Measurements from ENCODE around the gene MRPL51.

MRPL51 gene

DNA sequence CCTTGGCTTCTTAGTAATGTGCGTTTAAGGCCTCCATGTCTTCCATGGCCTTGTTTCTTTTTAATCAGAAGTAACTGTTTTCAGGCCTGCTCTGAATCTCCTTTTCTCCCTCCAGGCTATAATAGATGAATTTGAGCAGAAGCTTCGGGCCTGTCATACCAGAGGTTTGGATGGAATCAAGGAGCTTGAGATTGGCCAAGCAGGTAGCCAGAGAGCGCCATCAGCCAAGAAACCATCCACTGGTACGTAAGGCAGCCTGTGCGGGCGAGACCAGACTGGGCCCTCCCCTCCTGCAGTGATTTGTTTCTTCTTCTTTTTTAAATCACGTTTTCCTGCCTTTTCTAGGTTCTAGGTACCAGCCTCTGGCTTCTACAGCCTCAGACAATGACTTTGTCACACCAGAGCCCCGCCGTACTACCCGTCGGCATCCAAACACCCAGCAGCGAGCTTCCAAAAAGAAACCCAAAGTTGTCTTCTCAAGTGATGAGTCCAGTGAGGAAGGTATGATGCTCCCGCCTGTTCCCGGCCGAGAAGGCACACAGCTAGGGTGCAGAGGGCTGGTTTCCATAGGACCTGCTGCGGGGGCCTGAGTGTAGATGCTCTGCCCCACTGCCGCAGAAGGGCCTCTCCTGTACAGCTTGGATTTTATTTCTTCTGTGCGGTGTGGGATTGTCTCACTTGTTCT is 37.7 kb upstream of the MRPL51 start:
- no peak overlapping the region for H3K27ac ChIP-seq (ENCODE audit: low read length)
- WGBS (ENCODE audit: insufficient coverage, insufficient read length) = no CpG with 5 or more reads among the region's 18 CpGs

GRCh38 chr12:6529291-6529737 is 36.3 kb upstream of the MRPL51 start:
- Histone ChIP-seq H3K9me3 (ENCODE audit: control insufficient read depth, insufficient read depth, low read length) (no peaks in the 10 kb centered on the region), H3K4me1 (ENCODE audit: control insufficient read depth, insufficient read depth, low read length) (peaks cover 4% of the 10 kb centered on the region), H3K4me3 (ENCODE audit: low read length) (no peak overlapping the region), H3K27me3 (ENCODE audit: control insufficient read depth, insufficient read depth, low read length) (no peaks in the 10 kb centered on the region), H3K27ac (ENCODE audit: low read length) (no peak overlapping the region), H3K36me3 (ENCODE audit: control insufficient read depth, insufficient read depth, low read length) (peaks cover 51% of the 10 kb centered on the region)
- no peak for DNase-seq (ENCODE audit: low read depth, low spot score)
- WGBS (ENCODE audit: insufficient coverage, insufficient read length) = no CpG with 5 or more reads among the region's 9 CpGs

More for the DNA sequence above, 37.7 kb upstream of the MRPL51 start:
- H3K36me3 ChIP-seq (ENCODE audit: control insufficient read depth, insufficient read depth, low read length) = peaks cover 48% of the 10 kb centered on the region
- H3K9me3 ChIP-seq (ENCODE audit: control insufficient read depth, insufficient read depth, low read length) = no peaks in the 10 kb centered on the region
- H3K4me3 ChIP-seq (ENCODE audit: low read length) = no peak overlapping the region
- no peak for DNase-seq (ENCODE audit: low read depth, low spot score)
- H3K27me3 ChIP-seq (ENCODE audit: control insufficient read depth, insufficient read depth, low read length) = no peaks in the 10 kb centered on the region
- peaks cover 4% of the 10 kb centered on the region for H3K4me1 ChIP-seq (ENCODE audit: control insufficient read depth, insufficient read depth, low read length)

DNA sequence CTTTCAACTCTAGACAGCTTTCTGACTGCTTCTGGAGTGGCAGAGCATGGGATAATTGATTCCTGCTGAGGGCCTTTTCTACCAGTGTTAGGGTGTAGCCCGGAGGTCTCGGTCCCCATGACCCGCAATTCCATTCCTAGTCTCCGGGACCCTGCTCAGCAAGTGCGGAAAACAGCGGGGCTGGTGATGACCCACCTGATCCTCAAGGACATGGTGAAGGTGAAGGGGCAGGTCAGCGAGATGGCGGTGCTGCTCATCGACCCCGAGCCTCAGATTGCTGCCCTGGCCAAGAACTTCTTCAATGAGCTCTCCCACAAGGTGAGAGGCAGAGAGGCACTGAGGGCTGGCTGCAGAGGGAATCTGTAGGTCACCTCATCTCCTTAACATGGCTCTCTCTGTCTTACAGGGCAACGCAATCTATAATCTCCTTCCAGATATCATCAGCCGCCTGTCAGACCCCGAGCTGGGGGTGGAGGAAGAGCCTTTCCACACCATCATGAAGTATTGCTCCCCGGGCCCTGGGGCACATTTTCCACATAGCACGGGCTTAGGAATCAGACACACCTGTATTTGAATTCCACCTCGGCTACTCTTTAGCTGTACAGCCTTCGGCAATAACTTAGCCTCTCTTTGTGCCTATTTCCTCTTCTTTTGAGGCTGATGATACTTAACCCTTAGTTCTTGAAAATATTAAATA is 35.6 kb upstream of the MRPL51 start:
- H3K27me3 ChIP-seq (ENCODE audit: control insufficient read depth, insufficient read depth, low read length) = no peaks in the 10 kb centered on the region
- H3K4me3 ChIP-seq (ENCODE audit: low read length) = no peak overlapping the region
- peaks cover 56% of the 10 kb centered on the region for H3K36me3 ChIP-seq (ENCODE audit: control insufficient read depth, insufficient read depth, low read length)
- DNase-seq (ENCODE audit: low read depth, low spot score) = no peak
- no peaks in the 10 kb centered on the region for H3K9me3 ChIP-seq (ENCODE audit: control insufficient read depth, insufficient read depth, low read length)
- no CpG with 5 or more reads among the region's 17 CpGs for WGBS (ENCODE audit: insufficient coverage, insufficient read length)
- H3K27ac ChIP-seq (ENCODE audit: low read length) = no peak overlapping the region
- H3K4me1 ChIP-seq (ENCODE audit: control insufficient read depth, insufficient read depth, low read length) = peaks cover 4% of the 10 kb centered on the region

DNA sequence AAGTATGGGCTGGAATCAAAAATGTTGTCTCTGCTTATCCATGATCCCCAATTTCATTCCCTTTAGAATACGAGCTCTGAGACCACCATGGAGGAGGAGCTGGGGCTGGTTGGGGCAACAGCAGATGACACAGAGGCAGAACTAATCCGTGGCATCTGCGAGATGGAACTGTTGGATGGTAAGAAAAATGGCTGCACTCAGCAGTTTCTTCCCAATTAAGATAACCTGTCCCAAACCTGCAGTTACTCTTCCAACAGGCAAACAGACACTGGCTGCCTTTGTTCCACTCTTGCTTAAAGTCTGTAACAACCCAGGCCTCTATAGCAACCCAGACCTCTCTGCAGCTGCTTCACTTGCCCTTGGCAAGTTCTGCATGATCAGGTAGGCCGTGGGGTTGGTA is 34.6 kb upstream of the MRPL51 start:
- Histone ChIP-seq H3K27ac (ENCODE audit: low read length) (no peak overlapping the region), H3K4me3 (ENCODE audit: low read length) (no peak overlapping the region), H3K36me3 (ENCODE audit: control insufficient read depth, insufficient read depth, low read length) (peaks cover 61% of the 10 kb centered on the region), H3K9me3 (ENCODE audit: control insufficient read depth, insufficient read depth, low read length) (no peaks in the 10 kb centered on the region), H3K4me1 (ENCODE audit: control insufficient read depth, insufficient read depth, low read length) (peaks cover 4% of the 10 kb centered on the region), H3K27me3 (ENCODE audit: control insufficient read depth, insufficient read depth, low read length) (no peaks in the 10 kb centered on the region)
- DNase-seq (ENCODE audit: low read depth, low spot score) = no peak
- no CpG with 5 or more reads among the region's 4 CpGs for WGBS (ENCODE audit: insufficient coverage, insufficient read length)

DNA sequence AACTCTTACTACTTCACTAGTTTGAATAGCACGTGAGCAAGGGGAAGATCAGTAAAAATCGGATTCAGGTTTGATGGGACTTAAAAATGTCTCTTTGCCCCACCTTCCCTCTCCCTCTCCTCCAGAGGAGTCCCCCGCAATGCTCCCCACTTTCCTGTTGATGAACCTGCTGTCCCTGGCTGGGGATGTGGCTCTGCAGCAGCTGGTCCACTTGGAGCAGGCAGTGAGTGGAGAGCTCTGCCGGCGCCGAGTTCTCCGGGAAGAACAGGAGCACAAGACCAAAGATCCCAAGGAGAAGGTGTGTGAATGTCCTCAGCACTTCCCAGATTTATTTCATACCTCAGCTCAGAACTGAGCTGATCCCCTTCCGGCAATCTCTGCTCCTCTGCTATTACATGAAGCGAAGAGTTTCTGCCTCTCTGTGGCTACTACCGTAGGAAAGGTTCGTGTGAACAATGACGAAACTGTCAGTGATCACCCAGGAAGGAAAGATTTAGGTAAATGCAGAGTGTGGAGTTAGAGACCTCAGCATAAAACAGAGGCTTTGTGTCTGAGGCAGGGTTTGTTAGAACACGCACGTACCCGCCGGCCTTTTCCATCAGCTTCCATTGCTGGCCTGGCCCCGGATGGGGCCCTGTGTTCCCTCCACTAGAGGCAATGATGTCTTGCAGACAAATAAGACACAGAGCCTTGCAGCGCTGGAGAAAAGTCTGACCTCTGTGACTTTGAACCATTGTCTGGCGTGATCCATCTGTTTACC is 33.9 kb upstream of the MRPL51 start:
- H3K4me1 ChIP-seq (ENCODE audit: control insufficient read depth, insufficient read depth, low read length) = no peaks in the 10 kb centered on the region
- no peak overlapping the region for H3K4me3 ChIP-seq (ENCODE audit: low read length)
- no peak overlapping the region for H3K27ac ChIP-seq (ENCODE audit: low read length)
- no peaks in the 10 kb centered on the region for H3K27me3 ChIP-seq (ENCODE audit: control insufficient read depth, insufficient read depth, low read length)
- peaks cover 64% of the 10 kb centered on the region for H3K36me3 ChIP-seq (ENCODE audit: control insufficient read depth, insufficient read depth, low read length)
- no CpG with 5 or more reads among the region's 19 CpGs for WGBS (ENCODE audit: insufficient coverage, insufficient read length)
- no peak for DNase-seq (ENCODE audit: low read depth, low spot score)
- no peaks in the 10 kb centered on the region for H3K9me3 ChIP-seq (ENCODE audit: control insufficient read depth, insufficient read depth, low read length)

GRCh38 chr12:6526201-6526600 is 33.1 kb upstream of the MRPL51 start:
- Histone ChIP-seq H3K9me3 (ENCODE audit: control insufficient read depth, insufficient read depth, low read length) (no peaks in the 10 kb centered on the region), H3K27ac (ENCODE audit: low read length) (no peak overlapping the region), H3K27me3 (ENCODE audit: control insufficient read depth, insufficient read depth, low read length) (no peaks in the 10 kb centered on the region), H3K36me3 (ENCODE audit: control insufficient read depth, insufficient read depth, low read length) (peaks cover 70% of the 10 kb centered on the region), H3K4me1 (ENCODE audit: control insufficient read depth, insufficient read depth, low read length) (no peaks in the 10 kb centered on the region), H3K4me3 (ENCODE audit: low read length) (no peak overlapping the region)
- DNase-seq (ENCODE audit: low read depth, low spot score) = no peak
- no CpG with 5 or more reads among the region's 7 CpGs for WGBS (ENCODE audit: insufficient coverage, insufficient read length)

- WGBS (ENCODE audit: insufficient coverage, insufficient read length) = no CpG with 5 or more reads among the region's 5 CpGs
- Histone ChIP-seq H3K4me3 (ENCODE audit: low read length) (no peak overlapping the region), H3K4me1 (ENCODE audit: control insufficient read depth, insufficient read depth, low read length) (no peaks in the 10 kb centered on the region), H3K27me3 (ENCODE audit: control insufficient read depth, insufficient read depth, low read length) (no peaks in the 10 kb centered on the region), H3K9me3 (ENCODE audit: control insufficient read depth, insufficient read depth, low read length) (no peaks in the 10 kb centered on the region), H3K27ac (ENCODE audit: low read length) (no peak overlapping the region), H3K36me3 (ENCODE audit: control insufficient read depth, insufficient read depth, low read length) (peaks cover 71% of the 10 kb centered on the region)
- DNase-seq (ENCODE audit: low read depth, low spot score) = no peak
These were observed 31.6 kb upstream of the MRPL51 start for GRCh38 chr12:6524648-6525047.

- Histone ChIP-seq H3K27me3 (ENCODE audit: control insufficient read depth, insufficient read depth, low read length) (no peaks in the 10 kb centered on the region), H3K36me3 (ENCODE audit: control insufficient read depth, insufficient read depth, low read length) (peaks cover 65% of the 10 kb centered on the region)
- WGBS (ENCODE audit: insufficient coverage, insufficient read length) = no CpG with 5 or more reads among the region's 3 CpGs
These were observed 30.6 kb upstream of the MRPL51 start for GRCh38 chr12:6523708-6524107.

GRCh38 chr12:6522193-6522592 is 29.1 kb upstream of the MRPL51 start:
- WGBS (ENCODE audit: insufficient coverage, insufficient read length) = no CpG with 5 or more reads among the region's 10 CpGs
- no peak for DNase-seq (ENCODE audit: low read depth, low spot score)
- H3K9me3 ChIP-seq (ENCODE audit: control insufficient read depth, insufficient read depth, low read length) = no peaks in the 10 kb centered on the region
- no peaks in the 10 kb centered on the region for H3K4me1 ChIP-seq (ENCODE audit: control insufficient read depth, insufficient read depth, low read length)
- H3K27ac ChIP-seq (ENCODE audit: low read length) = no peak overlapping the region
- H3K36me3 ChIP-seq (ENCODE audit: control insufficient read depth, insufficient read depth, low read length) = peaks cover 57% of the 10 kb centered on the region
- no peak overlapping the region for H3K4me3 ChIP-seq (ENCODE audit: low read length)
- no peaks in the 10 kb centered on the region for H3K27me3 ChIP-seq (ENCODE audit: control insufficient read depth, insufficient read depth, low read length)

More at GRCh38 chr12:6523708-6524107, 30.6 kb upstream of the MRPL51 start:
- no peak for DNase-seq (ENCODE audit: low read depth, low spot score)
- Histone ChIP-seq H3K9me3 (ENCODE audit: control insufficient read depth, insufficient read depth, low read length) (no peaks in the 10 kb centered on the region), H3K4me3 (ENCODE audit: low read length) (no peak overlapping the region), H3K4me1 (ENCODE audit: control insufficient read depth, insufficient read depth, low read length) (no peaks in the 10 kb centered on the region), H3K27ac (ENCODE audit: low read length) (no peak overlapping the region)

DNA sequence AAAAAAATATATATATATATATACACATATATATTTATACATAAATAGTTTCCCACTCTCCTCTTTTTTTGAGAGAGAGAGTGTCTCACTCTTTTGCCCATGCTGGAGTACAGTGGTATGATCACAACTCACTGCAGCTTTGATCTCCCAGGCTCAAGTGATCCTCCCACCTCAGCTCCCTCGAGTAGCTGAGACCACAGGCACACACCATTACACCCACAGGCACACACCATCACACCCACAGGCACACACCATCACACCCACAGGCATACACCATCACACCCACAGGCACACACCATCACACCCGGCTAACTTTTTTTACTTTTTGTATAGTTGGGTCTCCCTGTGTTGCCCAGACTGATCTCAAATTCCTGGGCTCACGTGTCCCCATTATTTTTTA is 27.1 kb upstream of the MRPL51 start:
- Histone ChIP-seq H3K27me3 (ENCODE audit: control insufficient read depth, insufficient read depth, low read length) (no peaks in the 10 kb centered on the region), H3K4me3 (ENCODE audit: low read length) (no peak overlapping the region), H3K4me1 (ENCODE audit: control insufficient read depth, insufficient read depth, low read length) (no peaks in the 10 kb centered on the region), H3K36me3 (ENCODE audit: control insufficient read depth, insufficient read depth, low read length) (peaks cover 57% of the 10 kb centered on the region), H3K9me3 (ENCODE audit: control insufficient read depth, insufficient read depth, low read length) (no peaks in the 10 kb centered on the region), H3K27ac (ENCODE audit: low read length) (no peak overlapping the region)
- WGBS (ENCODE audit: insufficient coverage, insufficient read length) = no CpG with 5 or more reads among the region's 3 CpGs
- DNase-seq (ENCODE audit: low read depth, low spot score) = no peak

Measured in iPS DF 6.9 (cell line).